ENCODE measurements around the gene RILPL2.
A peak's percentile ranks its signal among the peaks of the same experiment; 100 is the strongest.
"Not testable (repeated sequence)": the region's sequence is repeated elsewhere in the genome, so short reads cannot be mapped to it uniquely, and the experiment has no call there.

RILPL2 gene

GRCh38 chr12:123441523-123442164 lies 5.2 kb upstream of the RILPL2 start:
- peak overlapping the region; percentile 51 for H3K4me3 ChIP-seq (ENCODE audit: low read depth, low read length)
- TF ChIP-seq, protein P1, sequence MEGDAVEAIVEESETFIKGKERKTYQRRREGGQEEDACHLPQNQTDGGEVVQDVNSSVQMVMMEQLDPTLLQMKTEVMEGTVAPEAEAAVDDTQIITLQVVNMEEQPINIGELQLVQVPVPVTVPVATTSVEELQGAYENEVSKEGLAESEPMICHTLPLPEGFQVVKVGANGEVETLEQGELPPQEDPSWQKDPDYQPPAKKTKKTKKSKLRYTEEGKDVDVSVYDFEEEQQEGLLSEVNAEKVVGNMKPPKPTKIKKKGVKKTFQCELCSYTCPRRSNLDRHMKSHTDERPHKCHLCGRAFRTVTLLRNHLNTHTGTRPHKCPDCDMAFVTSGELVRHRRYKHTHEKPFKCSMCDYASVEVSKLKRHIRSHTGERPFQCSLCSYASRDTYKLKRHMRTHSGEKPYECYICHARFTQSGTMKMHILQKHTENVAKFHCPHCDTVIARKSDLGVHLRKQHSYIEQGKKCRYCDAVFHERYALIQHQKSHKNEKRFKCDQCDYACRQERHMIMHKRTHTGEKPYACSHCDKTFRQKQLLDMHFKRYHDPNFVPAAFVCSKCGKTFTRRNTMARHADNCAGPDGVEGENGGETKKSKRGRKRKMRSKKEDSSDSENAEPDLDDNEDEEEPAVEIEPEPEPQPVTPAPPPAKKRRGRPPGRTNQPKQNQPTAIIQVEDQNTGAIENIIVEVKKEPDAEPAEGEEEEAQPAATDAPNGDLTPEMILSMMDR (IDR thresholded peaks at IDR 0.05; ENCODE audit: insufficient read depth, low read depth, low read length, missing control alignments): no peak
- DNase-seq (ENCODE audit: low read depth): peak; percentile 92

- no peak for DNase-seq (ENCODE audit: low read depth)
- H3K4me3 ChIP-seq (ENCODE audit: low read depth, low read length): peak overlapping the region; percentile 90
- TF ChIP-seq, protein P1 (IDR thresholded peaks at IDR 0.05; ENCODE audit: insufficient read depth, low read depth, low read length, missing control alignments): no peak
Observed at GRCh38 chr12:123435636-123436016, 858 bp downstream of the RILPL2 start.

DNA sequence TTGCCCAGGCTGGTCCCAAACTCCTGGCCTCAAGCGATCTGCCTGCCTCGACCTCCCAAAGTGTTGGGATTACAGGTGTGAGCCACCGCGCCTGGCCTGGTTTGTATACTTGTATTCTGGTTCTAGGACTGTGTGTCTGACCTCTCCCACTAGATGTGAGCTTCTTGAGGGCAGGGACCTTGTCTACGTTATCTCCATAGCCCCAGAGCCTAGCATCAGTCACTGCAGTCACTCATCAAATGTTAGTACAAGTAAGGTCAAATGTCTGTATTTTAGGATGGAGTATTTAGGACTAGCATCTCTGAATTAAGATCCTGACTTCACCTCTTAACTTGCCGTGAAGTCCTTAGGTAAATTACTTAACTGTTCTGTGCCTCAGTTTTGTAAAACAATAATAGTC lies 2.9 kb downstream of the RILPL2 start:
- no peak for DNase-seq (ENCODE audit: low read depth)
- peak overlapping the region; percentile 90 for H3K4me3 ChIP-seq (ENCODE audit: low read depth, low read length)
- TF ChIP-seq, protein P1 (IDR thresholded peaks at IDR 0.05; ENCODE audit: insufficient read depth, low read depth, low read length, missing control alignments): no peak

GRCh38 chr12:123431951-123432817 lies 4.3 kb downstream of the RILPL2 start:
- peak overlapping the region; percentile 90 for H3K4me3 ChIP-seq (ENCODE audit: low read depth, low read length)
- DNase-seq (ENCODE audit: low read depth): peak; percentile 80

DNA sequence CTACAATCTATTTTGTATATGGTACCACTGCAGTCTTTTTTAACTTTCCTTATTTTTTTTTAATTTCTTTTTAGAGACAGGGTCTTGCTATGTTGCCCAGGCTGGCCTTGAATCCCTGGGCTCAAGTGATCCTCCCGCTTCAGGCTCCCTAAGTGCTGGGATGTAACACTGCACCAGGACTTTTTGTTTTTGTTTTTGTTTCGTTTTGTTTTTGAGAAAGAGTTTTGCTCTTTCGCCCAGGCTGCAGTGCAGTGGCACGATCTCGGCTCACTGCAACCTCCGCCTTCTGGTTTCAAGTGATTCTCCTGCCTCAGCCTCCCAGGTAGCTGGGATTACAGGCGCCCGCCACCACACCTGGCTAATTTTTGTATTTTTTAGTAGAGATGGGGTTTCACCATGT lies 7.4 kb downstream of the RILPL2 start:
- DNase-seq (ENCODE audit: low read depth); H3K4me3 ChIP-seq (ENCODE audit: low read depth, low read length): not testable (repeated sequence)

DNA sequence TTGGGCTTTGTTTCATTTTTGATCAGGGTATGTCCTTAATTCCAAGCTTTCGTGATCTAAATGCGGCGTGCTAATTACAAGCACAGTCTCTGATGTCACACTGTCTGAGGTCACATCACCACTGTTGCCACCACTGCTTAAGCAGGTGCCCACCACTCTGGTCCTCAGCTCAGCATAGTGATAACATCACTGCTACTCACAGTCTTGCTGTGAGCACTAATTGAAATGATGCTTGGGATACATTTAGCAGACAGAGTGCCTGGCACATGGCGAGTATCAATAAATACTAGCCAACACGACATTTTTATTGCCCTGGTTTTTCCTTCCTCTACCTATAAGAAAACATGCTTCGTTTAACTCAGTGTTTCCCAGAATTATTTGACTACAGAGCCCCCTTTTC lies 7.9 kb downstream of the RILPL2 start:
- DNase-seq (ENCODE audit: low read depth): no peak
- TF ChIP-seq, protein P1 (IDR thresholded peaks at IDR 0.05; ENCODE audit: insufficient read depth, low read depth, low read length, missing control alignments): no peak
- peak overlapping the region; percentile 20 for H3K4me3 ChIP-seq (ENCODE audit: low read depth, low read length)

DNA sequence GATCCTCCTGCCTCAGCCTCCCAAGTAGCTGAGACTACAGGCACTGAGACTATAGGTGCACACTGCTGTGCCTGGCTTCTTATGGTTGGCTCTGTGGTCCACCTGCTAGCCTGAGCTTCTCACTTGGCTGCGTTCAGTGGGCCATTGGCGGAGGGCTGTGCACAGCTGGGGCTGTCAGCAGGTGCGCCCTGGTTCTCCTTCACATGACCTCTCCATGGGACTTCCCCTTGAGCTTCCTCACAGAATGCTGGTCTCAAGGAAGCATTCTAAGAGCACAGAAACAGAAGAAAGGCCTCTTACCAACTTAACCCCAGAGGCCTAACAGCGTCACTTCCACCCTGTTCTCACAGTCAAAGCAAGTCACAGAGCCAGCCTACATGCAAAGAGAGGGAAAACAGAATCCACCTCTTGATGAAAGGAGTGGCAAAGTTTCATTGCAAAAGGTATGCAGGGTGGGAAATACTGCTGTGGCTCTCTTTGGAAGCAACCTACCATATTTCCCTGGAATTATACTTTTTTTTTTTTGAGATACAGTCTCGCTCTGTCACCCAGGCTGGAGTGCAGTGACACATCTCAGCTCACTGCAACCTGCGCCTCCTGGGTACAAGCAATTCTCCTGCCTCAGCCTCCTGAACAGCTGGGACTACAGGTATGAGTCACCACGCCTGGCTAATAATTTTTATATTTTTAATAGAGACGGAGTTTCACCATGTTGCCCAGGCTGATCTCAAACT lies 9.3 kb downstream of the RILPL2 start:
- peak overlapping the region; percentile 47 for H3K4me3 ChIP-seq (ENCODE audit: low read depth, low read length)
- TF ChIP-seq, protein P1 (IDR thresholded peaks at IDR 0.05; ENCODE audit: insufficient read depth, low read depth, low read length, missing control alignments): no peak
- DNase-seq (ENCODE audit: low read depth): peak; percentile 98

Data from GM12865 (cell line).